Stimulated activated CD4-positive, alpha-beta T cell treated with anti-CD3 and anti-CD28 coated beads, Interleukin-4, amount 100 ng/mL, for 48 hours (primary cell): ENCODE results near the gene UBE2QL1.

Source experiments
- DNase-seq, 2 donors: peaks; one replicate each; pipeline ENCODE4 v3.0.0-alpha.2; 2020; ENCODE audit warnings: low read depth in 2 of 2

Gene UBE2QL1

DNA sequence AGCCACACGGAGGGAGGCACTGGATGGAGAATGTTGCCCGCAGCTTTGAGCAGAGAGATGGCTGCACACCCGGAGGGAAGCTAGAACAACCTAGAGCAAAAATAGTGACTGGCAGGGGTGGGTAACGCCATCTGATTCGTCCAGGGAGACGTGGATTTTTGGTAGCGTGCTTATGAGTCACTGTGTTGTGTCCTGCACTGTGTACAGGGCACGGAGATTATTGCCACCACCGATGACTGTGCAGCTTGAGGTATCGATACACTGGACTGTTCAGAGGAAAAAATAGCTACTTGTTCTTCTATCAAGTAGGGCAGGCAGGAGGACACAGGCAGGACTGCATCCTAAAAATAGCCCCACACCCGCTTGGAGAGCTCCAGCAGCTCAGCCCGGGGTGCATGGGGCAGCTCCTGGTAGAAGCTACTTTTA, 6.0 kb downstream of the UBE2QL1 start:
- DNase-seq = no peak

DNA sequence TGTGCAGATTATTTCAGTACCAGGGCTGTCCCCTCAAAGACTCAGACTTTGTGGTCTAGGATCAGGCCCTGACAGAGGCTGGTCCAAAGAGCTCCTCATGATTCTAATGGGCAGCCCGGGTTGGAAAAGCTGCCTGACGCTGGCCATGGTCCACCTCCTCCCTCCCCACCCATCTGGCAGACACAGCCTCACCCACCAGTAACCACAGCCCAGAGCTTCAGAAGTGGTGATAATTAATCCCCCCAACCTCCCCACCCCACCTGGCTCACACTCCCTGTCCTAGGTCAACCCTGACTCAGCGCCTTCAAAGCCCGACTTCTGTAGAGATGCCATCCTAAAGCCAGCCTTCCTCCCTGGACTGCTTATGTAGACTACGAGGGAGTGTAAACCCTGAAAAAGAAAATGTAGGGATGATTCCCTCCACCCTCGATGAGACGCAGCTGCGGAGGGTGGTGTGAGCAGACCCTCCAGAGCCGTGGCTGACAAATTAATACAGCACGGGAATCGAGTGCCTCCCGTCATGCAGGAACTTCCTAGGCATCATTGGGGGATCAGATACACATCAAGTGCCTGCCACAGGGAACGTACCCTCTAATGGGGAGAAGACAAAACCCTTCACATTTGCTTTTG, 7.0 kb downstream of the UBE2QL1 start:
- DNase-seq = no peak

DNA sequence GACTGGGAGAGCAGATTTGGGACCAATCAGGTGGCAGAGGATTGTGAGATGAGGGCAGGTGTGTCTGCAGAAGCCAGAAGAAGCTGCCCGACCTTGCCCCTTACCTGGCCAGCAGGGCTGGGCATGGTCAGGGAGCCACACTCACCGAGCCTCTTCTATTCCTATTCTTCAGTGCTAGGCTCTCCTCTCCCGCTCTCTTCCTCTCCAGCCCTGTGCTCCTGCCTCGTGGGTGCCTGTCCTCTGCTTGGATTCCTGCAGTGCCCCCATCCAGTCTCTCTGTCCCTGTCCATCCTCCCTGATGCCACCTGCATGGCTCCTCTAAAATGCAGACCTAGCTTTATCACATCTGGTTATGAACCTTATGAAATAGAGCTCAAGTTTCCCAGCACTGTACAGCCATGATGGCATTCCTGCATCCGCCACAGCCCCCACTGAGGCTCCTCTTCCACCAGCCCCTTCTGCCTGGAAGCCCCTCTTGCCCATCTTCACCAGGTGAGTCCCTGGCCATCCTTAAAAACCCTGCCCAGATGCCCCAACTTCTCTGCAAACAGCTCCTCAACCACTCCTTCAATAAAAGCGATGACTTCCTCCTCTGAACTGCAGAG, 8.2 kb downstream of the UBE2QL1 start:
- no peak for DNase-seq

DNA sequence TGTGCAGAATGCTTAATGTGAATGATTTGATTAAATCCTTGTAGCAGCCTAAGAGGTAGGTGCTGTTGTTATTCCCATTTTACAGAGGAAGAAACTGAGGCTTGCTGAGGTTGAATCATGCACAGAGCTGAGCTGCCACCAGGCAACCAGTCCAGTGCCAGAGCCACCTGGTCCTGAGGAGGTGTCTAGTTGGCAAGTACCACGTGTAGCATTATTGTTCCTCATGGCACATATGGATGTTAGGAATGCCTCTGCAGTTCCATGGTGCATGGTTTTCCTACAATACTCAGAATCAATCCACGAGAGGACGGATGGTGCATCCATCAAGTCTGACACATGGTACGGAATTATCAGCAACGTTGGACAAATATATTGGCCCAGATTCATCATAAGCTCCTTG, 8.9 kb downstream of the UBE2QL1 start:
- no peak for DNase-seq

DNA sequence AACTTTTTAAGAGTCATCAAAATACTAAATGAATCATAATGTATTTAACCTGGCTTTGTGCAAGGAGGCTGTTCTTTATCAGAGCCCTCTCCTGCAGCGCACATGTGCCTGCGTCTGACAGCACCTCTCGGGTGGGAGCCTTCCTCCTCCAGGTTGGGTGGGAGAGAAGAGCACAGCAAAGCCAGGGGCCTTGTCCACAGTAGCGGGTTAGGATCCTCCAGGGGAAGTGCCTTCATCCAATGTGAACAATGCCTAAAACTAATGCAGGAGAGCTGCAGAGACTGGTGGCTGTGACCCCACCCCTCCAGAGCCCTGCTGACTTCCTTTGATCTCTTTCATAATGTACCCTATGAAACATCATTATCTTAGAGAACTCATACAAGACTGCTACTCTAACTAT, 10.2 kb downstream of the UBE2QL1 start:
- no peak for DNase-seq

DNA sequence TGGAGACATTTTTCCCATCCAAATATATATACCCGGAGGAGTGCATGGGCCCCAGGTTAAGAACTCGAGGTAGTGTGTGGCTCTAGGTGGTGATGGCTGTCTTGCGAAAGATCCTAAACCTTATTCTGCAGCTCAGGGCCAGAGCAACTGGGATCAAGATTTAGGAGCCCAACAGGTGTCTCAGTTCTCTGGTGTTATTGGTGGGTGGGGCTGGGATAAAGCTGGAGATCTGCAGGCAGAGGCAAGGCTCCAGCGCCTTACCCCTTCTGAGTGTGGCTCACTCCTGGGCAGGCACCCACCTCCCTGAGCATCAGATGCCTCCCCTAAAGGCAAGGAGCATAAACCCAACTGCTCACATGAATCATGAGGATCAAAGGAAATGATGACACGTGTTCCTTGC, 11.2 kb downstream of the UBE2QL1 start:
- DNase-seq = no peak

DNA sequence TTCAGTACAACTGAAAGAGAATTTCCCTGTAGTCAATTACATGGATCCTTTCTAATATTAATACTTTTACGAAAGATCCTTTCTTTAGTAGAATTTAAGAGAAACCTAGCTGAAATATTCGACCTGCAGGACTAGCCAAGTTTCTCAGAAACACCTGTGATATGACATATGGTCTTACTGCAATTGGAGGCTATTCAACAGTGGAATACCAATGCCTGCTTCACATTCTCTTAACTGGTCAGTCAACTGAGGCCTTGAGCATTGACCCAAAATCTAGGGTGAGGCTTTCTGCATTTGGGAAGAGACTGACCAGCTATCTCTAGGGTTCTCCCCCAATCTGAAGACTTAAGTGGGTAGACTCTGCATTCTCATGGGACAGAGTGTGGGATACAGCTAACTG, 12.3 kb downstream of the UBE2QL1 start:
- no peak for DNase-seq

DNA sequence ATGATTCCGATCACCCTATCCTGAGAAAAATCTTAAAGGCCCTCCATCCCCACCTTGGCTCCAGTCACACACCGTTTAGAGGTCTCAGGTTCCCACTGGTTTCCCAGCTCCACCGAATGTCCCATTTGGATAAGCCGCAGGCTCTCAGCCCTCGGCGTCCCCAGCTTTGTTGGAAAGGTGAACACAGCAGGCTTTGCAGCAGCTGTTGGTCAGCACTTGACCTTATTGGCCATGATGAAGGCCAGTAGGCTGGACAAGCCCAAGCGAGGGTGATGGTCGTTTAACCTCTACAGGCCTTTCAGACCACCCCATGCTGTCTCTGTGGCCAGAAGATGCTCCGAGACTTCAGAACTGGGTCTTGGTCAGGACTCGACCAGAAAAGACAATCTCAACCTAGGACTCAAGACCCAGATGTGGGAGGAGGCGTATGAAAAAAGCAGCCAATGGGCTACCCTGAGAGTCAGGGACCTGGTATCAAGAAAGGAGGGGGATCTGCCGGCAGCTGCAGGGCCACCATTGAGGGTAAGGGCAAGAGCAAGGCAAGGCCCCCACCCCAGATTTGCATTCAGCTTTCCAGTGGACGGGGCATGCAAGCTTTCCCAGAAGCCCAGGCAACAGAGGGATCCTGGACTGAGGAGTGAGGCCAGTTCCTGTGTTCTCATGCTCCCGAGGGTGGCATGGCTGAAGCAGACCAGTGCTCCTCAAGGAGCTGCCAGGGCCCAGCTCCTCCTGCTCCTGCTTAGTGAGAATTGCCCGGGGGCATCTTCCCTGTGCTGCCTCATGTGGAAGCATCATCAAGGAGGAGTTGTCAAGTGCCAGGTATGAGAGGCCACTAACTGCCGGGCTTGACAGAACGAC, 13.4 kb downstream of the UBE2QL1 start:
- DNase-seq = no peak

DNA sequence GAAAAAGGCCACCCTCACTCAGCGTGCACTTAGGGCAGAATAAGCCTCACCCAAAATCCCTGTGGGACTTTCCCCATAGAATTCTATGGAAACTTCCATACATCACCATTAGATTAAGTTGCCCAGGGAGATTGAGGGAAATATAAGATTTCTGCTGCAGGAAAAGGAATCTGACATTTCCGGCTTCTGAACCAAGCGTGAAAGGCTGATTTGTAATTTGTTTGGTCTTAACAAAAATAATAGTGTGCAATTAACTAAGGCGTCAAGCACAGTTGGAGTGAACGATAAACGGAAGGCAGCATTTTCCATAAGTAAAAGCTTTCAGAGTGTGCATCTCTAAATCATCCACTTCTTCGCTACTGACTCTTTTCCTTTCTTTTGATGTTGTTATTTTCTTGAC, 14.0 kb downstream of the UBE2QL1 start:
- DNase-seq = no peak

DNA sequence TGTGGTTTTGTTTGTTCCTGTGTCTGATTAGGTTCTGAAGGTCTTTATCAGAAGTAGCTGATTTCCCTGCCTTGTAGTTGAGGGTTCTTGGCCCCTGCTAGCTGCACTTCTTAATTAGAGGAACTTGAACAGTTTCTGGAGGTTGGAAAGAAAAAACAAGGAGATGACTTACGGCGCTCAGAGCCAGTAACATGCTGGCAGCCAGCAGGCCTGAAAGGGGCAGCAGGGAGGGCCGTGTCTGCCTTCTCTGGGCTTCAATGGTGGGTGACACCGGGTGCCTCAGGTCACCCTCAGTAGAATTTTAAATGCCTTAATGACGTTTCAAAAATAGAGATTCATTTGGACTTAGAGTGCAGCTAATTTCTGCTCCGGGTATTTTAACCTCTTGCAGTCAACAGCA, 15.8 kb downstream of the UBE2QL1 start:
- no peak for DNase-seq

DNA sequence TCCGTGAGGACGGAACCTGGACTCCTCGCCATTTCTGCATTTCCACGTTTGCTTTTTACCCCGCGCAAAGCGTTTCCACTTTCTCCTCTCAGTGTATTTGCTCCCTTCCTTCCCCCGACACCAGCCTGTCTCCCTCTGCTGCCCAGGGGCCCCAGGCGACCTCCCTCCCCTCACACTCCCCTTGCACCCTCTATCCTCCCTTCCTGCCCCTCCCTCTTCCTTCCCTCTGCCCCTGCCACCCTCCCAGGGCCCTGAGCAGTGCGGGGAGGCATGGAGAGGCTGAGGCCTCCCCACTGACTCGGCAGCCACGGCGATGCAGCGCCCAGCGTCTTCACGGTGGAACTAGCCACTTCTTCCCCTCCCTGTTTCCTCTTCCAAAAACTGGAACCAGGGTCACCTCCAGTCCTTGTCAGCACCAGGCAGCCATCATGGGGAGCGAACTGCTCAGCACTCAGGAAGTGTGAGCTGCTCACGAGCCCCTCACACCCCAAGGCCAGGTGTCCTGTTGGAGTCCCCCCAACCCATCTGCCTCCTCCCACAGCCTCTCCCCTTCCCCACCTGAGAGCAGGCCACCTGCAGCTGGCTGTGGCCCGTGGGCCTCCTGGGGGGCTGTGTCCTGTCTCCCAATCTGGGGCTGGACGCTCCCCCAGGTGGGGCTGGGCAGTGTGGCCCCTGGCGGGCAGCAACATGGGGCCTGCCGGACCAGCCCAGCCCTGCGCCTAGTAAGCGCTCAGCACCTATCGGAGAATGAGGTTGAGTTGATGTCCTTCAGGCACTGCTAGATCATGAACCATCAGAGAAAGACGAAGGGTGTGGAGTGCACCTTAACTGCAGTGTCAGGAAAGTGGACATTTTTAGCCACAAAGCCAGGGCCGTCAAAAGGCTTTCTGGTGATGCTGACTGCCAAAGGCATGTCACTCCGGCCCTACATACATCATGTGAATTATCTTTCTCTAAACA, 17.5 kb downstream of the UBE2QL1 start:
- DNase-seq = no peak

DNA sequence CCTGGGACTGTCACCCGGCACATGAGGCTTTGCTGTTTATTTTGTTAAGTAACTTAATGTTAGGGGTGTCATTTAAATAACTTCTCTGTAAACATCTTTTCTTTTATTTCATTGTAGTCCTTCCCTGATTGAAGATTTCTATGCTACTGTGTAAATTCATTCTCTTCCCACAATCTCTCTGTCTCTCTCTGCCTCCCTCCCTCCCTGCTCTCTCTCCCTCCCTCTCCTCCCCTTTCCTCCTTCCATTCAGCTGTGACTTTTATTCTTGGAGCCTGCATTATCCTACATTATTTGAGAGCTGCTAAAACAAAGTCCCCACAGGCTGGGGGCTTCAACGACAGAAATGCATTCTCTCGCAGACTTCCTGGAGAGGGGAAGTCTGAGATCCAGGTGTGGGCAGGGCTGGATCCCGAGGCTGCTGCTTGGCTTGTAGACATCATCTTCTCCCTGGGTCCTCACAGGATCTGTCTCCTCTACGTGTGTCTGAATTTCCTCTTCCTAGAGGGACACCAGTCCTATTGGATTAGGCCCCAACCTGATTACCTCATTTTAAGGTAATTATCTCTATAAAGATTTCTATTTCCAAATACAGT, 18.4 kb downstream of the UBE2QL1 start:
- no peak for DNase-seq

DNA sequence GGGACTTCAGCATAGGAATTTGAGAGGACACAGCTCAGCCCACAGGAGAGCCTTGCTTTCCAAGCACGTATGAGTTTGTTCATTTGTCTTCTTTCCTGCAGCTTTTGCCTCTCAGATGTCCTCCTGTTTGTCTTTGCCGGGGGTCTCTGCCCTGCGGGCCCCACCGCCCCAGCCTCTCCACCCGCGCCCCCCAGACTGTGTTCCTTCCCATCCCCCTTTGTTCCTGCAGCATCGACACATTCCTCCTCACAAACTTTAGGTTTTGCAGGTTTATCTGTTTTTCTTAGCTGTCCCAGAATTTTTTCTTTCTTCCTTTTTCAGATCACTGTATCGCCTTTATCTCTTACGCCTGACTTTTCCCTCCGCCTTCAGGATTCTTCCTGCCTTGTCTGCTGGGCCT, 18.9 kb downstream of the UBE2QL1 start:
- no peak for DNase-seq

DNA sequence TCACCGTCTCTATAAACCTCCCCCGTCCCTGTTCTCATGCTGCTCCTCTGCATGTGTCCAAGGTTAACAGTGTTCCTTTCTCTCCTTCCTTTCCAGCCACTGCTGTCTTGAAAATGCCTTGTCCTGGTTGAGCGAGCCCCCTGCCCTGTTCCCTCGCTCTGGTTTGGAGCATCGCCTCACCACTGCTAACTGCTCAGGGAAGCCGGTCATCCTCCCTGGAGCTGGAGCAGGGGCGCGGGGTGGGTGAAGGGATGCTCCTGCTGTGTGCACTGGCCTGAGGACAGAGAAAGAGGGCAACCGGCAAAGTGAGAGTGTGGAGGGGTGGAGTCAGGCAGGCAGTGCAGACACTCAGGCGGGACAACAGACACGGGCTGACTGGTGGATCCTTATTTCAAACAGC, 19.4 kb downstream of the UBE2QL1 start:
- no peak for DNase-seq

DNA sequence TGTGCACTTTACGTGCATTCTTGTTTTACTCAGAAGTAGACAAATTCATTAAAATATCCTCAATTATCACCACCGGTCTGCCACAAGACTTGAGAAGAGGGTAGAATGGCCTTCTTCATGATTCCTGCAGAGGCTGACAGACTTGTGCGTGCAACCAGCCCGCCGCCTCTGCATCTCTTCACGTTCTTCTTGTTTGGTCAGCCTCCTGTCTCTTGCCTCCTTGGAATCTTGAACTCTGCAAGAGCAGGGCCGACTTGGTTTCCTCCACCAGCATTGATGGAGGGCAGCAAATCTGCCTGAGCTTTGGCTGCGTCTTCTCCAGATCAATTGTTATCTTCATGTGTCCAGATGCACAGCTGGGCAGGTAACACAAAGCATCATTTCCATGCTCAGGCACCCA, 20.2 kb downstream of the UBE2QL1 start:
- no peak for DNase-seq

DNA sequence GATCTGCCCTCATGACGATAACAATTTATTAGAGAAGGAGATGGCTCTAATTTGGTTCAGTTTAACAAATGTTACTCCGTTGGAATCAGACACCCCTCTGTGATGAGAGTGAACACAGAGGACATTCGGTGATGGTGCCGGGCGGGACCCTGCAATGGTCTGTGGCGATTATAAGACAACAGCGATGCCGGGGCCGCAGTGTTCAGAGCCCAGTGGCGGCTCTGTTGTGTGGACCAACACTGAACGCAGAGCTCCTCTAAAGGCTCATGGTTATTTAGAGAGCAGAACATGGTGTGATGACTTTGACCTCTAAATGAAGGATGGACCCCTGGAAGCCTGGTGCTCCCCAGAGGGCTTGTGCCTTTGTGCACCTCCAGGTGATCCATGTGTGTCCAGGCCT, 21.2 kb downstream of the UBE2QL1 start:
- DNase-seq = no peak

DNA sequence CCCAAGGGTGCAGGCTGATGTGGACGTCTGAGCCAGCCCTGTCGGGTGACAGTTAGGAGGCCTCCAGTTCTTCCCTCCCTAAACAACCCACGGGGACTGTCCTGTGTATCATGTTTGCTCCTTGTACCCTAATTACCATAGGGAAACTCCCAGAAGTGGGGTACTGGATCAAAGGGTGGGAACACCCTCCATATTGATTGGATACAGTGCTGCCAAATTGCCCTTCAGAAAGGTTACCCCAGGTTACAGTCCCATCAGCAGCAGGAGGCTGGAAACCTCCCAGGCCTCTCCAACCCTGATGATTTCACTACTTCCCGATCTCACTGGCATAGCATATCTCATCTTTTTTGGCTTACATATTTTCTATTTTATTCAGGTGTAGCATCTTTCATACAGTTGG, 22.0 kb downstream of the UBE2QL1 start:
- no peak for DNase-seq

DNA sequence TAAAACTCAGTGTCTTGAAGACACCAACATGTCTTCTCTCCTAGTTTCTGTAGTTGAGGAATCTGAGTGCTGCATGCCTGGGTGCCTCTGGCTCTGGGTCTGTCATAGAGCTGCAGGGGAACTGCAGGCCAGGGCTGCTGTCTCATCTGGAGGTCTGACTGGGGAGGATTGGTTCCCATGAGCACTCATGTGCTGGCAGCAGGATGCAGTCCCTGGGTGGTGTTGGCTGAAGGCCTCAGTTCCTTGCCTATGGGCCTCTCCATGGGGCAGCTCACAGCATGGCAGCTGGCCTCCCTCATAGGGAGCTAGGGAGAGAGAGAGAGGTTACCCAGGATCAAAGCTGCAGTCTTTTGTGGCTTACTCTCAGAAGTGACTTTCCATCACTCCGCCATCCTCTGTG, 22.6 kb downstream of the UBE2QL1 start:
- no peak for DNase-seq

DNA sequence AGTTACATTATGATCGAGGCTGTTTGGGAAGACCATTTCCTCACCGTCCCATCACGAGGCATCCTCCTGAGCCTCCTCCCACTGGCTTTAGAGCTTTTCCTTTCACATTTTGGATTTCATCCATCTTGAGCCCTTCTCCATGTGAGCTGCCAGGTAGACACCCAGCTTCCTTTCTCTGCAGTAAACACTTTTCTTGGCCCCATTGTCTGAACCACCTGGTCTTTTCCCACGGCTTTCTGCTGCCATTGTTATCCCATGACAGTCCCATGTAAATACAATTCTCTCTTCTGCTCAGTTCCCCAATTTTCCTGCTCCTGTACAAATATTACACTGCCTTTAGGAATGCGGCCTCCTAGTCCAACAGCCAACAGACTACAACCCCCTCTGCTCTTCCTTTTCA, 24.1 kb downstream of the UBE2QL1 start:
- no peak for DNase-seq

DNA sequence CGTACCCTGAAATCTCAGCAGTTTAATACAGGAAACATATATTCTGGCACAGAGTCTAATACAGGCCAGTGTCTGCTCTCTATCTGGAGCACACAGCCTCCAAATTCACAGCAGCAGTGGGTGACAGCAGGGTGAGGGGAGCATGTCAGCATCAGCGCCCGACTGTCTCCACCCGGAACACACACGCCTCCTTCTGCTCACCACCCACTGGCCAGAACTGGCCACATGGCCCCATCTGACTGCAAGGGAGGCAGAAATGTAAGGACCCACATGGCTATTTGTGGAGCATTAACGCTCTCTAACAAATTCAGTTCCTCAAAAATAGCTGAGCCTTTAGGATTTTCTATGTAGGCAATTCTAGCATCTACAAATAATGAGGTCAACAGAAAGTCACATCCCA, 24.6 kb downstream of the UBE2QL1 start:
- no peak for DNase-seq

DNA sequence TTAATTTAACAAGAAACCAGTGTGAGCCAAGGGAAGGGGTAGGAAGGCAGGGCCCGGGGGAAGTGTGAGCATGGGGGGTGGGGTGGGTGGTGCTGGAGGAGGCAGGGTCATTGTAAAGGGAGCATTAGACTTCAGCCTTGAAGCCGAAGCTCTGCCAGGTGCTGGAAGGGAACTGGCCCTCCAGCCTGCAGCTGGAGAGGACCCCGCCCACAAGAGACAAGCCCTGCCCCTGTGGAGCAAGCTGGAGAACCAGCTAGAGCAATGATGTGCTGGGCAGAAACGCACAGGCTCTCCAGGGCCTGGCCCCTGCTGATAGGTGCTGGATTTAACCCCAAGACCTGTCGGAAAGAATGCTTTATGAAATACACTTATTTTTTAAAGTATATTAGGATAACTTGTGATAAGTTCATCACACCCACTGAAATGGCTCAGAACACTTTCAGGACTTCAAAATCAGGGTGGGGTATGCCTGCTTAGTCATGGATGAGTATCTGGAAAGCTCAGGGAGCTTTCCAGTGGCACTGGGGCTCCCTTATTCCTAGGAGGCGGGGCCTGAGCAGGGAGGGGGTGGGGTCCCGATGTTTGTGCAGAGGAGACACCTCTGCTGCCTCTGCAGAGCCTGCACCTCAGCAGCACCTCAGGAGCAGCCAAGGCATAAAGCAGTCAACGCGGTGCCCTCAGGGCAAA, 27.1 kb downstream of the UBE2QL1 start:
- DNase-seq = no peak
